Cardiac fibroblast (primary cell): ENCODE measurements around the gene SUMO3.
A peak's percentile ranks its signal among the peaks of the same experiment; 100 is the strongest.

ENCODE experiments used
- DNase-seq, 2 donors: peaks; one replicate each; pipeline versions ENCODE4 v3.0.0 to v3.0.0-alpha.2; 2010; ENCODE audit warnings: low read depth in 2 of 2
- H3K4me3 ChIP-seq, 2 donors: replicated peaks in 1 of 2; 1 replicate in 1 of 2; 2 replicates in 1 of 2; pipeline ENCODE4 v1.5.1; 2011; ENCODE audit warnings: low read depth in 2 of 2, low read length in 2 of 2, mild to moderate bottlenecking in 2 of 2, moderate library complexity in 1 of 2
- TF ChIP-seq, protein P1 (sequence below): IDR thresholded peaks from one replicate; pipeline ENCODE4 v1.5.1; 2011; ENCODE audit warnings: low read depth, mild to moderate bottlenecking, low read length, inconsistent platforms

SUMO3 gene

GRCh38 chr21:44818640-44819011 lies 764 bp upstream of the SUMO3 start:
- H3K4me3 ChIP-seq: peak overlapping the region; percentile 39 to 59
- no peak for DNase-seq
- TF ChIP-seq, protein P1, sequence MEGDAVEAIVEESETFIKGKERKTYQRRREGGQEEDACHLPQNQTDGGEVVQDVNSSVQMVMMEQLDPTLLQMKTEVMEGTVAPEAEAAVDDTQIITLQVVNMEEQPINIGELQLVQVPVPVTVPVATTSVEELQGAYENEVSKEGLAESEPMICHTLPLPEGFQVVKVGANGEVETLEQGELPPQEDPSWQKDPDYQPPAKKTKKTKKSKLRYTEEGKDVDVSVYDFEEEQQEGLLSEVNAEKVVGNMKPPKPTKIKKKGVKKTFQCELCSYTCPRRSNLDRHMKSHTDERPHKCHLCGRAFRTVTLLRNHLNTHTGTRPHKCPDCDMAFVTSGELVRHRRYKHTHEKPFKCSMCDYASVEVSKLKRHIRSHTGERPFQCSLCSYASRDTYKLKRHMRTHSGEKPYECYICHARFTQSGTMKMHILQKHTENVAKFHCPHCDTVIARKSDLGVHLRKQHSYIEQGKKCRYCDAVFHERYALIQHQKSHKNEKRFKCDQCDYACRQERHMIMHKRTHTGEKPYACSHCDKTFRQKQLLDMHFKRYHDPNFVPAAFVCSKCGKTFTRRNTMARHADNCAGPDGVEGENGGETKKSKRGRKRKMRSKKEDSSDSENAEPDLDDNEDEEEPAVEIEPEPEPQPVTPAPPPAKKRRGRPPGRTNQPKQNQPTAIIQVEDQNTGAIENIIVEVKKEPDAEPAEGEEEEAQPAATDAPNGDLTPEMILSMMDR: no peak

- TF ChIP-seq, protein P1: no peak
- peak; percentile 91 to 94 for DNase-seq
- H3K4me3 ChIP-seq: peak overlapping the region; percentile 71 to 72
Observed at GRCh38 chr21:44817506-44817880, 369 bp downstream of the SUMO3 start.

DNA sequence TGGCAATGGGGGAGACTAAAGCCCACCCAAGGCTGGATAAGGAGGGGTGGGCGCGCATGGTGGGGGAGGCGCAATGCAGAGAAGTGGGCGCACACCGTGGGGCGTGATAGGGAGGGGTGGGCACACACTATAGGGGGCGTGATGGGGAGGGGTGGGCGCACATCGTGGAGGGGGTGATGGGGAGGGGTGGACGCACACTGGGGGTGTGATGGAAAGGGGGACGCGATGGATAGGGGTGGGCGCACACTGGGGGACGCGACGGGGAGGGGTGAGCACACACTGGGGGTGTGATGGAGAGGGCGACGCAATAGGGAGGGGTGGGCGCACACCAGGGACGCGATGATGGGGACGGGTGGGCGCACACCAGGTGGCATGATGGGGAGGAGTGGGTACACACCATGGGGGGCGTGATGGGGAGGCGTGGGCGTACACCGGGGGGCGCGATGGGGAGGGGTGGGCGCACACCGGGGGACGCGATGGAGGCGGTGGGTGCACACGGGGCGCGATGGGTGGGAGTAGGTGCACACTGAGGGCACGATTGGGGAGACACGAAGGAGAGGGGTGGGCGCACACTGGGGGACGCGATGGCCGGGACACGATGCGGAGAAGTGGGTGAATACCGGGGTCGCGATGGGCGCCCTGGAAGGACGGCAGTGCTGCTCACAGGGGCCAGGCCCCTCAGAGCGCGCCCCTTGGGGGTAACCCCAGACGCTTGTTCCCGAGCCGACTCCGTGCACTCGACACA lies 929 bp downstream of the SUMO3 start:
- peak overlapping the region; percentile 71 to 72 for H3K4me3 ChIP-seq
- TF ChIP-seq, protein P1: no peak
- no peak for DNase-seq

DNA sequence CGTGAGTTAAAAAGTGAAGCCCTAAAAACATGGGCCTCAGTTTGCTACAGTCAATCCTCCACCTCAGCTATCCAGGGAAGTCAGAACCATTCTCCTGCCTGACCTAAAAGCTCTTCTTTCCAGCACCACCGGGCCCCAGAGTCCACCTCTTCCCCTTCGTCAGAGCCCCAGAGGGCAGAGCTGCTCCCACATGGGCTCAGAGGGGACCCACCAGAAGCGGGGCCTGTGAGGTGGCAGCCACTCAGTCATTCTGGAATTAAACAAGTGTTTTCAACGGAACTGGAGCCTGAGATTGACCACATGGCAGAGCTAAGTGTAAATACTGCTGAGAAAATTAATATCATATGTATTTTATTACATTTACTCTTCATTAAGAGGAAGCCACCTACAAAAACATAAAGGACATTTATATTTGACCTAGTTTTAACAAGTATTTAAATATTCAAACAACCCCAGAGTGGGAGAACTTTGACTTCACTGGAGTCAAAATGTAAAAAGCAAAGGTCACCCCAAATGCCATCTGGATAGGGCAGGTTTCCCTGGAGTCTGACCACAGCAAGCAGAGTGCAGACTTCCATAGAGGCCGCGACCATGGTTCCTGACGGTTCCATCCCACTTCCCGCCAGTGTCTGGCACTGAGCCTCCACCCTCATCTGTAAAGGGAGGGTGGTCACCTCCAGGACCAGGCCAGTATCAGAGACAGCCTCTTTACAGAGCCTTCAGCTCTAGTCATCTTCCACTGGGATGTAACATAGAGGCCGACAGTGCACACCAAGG lies 1.8 kb downstream of the SUMO3 start:
- no peak for DNase-seq
- no peak overlapping the region for H3K4me3 ChIP-seq
- TF ChIP-seq, protein P1: no peak

- no peak for DNase-seq
- TF ChIP-seq, protein P1: no peak
- no peak overlapping the region for H3K4me3 ChIP-seq
Observed at GRCh38 chr21:44815225-44815624, 2.6 kb downstream of the SUMO3 start.

DNA sequence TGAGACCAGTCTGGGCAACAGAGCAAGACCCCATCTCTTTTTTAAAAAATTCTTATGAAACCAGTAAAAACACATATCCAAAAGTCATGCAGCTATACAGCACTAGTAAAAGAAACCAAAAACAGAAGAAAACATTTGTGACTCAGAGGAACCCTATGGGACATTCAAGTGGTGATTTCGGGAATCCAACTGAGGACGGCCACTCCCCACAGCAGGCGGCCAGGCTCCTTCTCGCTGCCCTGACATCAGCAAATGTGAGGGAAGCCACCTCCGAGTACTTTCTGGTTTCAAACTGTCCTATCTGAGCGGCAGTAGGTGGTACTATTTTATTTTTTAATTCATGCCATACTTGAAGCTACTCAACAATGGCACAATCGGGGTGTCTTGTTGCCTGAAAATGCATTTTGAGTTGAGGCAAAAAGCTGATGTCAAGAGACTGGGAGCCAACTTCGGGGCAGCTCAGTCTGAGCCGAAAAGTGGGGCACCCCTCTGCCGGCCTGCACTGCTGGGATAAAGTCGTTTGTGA lies 3.3 kb downstream of the SUMO3 start:
- H3K4me3 ChIP-seq: no peak overlapping the region
- TF ChIP-seq, protein P1: no peak
- DNase-seq: peak in 1 of 2 donors; percentile 38
